A549 (cell line): Measurements from ENCODE around the gene TSEN54. TPM values are rescaled to one million over a fixed set of nuclear protein-coding genes. Genes with fewer than 3 reads are reported as not detected.

Experiments used
- ATAC-seq, 2 experiments: fragments of 200-7000 bp in 1 of 2; fragments of >200 bp in 1 of 2; cut with Nextera tagmentation in 1 of 2; cut with Tn5 transposase in 1 of 2; 3 replicates each; pipeline versions ENCODE4 v1.8.0 to v1.9.1; 2018 to 2020; ENCODE audit warnings: mild to moderate bottlenecking in 1 of 2, moderate library complexity in 1 of 2
- CTCF ChIA-PET: fragments of 300-600 bp; sonication (Branson Sonifier 250); formaldehyde crosslinking; extraction: SDS; loops from one replicate; lab custom pipeline; 2021; ENCODE audit warnings: antibody characterized with exemption, inconsistent platforms; lab: Yijun Ruan, JAX
- POLR2A ChIA-PET: fragments of 350-600 bp; formaldehyde crosslinking; extraction: SDS; loops from one replicate; lab custom pipeline; 2021; ENCODE audit warnings: antibody characterized with exemption, inconsistent platforms; lab: Yijun Ruan, JAX
- DNase-seq, 2 experiments: peaks; one replicate each; pipeline versions ENCODE4 v3.0.0 to v3.0.0-alpha.2; 2011 to 2016; ENCODE audit warnings: low read depth in 1 of 2, low spot score in 1 of 2
- FAIRE-seq: peaks from 2 replicates; lab custom pipeline; 2011; peaks lifted over from hg19 to GRCh38; lab: Jason Lieb, UNC
- H3K27ac ChIP-seq, 2 experiments: fragments of >200 bp; sonication (Bioruptor Twin); formaldehyde crosslinking; 3 replicates each; pipeline ENCODE4 v1.5.1; 2016 to 2017
- H3K4me1 ChIP-seq: fragments of >200 bp; sonication (Bioruptor Twin); formaldehyde crosslinking; 3 replicates; pipeline ENCODE4 v1.6.1; 2016
- H3K4me2 ChIP-seq: fragments of >200 bp; sonication (Bioruptor Twin); formaldehyde crosslinking; 3 replicates; pipeline ENCODE4 v1.6.1; 2016
- H3K4me3 ChIP-seq: fragments of >200 bp; sonication (Bioruptor Twin); formaldehyde crosslinking; 3 replicates; pipeline ENCODE4 v1.5.1; 2016
- H3K9me3 ChIP-seq: fragments of >200 bp; sonication (Bioruptor Twin); formaldehyde crosslinking; 3 replicates; pipeline ENCODE4 v1.6.1; 2016
- BCL3 ChIP-seq: fragments of >200 bp; sonication (Bioruptor Twin); formaldehyde crosslinking; IDR thresholded peaks from 3 replicates; pipeline ENCODE4 v1.6.1; 2016
- CBX8 ChIP-seq: fragments of 200-600 bp; sonication (generic); IDR thresholded peaks from 2 replicates; pipeline ENCODE4 v1.6.1; 2016
- CHD4 ChIP-seq: fragments of 200-600 bp; sonication (generic); IDR thresholded peaks from 2 replicates; pipeline ENCODE4 v1.6.1; 2016; ENCODE audit warnings: antibody characterized with exemption, mild to moderate bottlenecking, borderline replicate concordance
- E2F6 ChIP-seq: IDR thresholded peaks from 2 replicates; pipeline ENCODE4 v1.6.1; 2012; ENCODE audit warnings: low read depth, borderline replicate concordance
- EHMT2 ChIP-seq: fragments of 200-600 bp; sonication (generic); IDR thresholded peaks from 2 replicates; pipeline ENCODE4 v1.6.1; 2016; ENCODE audit warnings: antibody characterized with exemption, low read depth, mild to moderate bottlenecking, moderate library complexity
- EP300 ChIP-seq, 2 experiments: fragments of >200 bp; sonication (Bioruptor Twin); formaldehyde crosslinking; IDR thresholded peaks; 2 replicates in 1 of 2; 3 replicates in 1 of 2; pipeline ENCODE4 v1.6.1; 2016 to 2017
- GATA3 ChIP-seq: IDR thresholded peaks from 2 replicates; pipeline ENCODE4 v1.6.1; 2012; ENCODE audit warnings: borderline replicate concordance
- HES2 ChIP-seq: fragments of >200 bp; sonication (Bioruptor Twin); formaldehyde crosslinking; IDR thresholded peaks from 2 replicates; pipeline ENCODE4 v1.6.1; 2016
- HEYL ChIP-seq: fragments of 250-450 bp; sonication (Bioruptor Pico); IDR thresholded peaks from 2 replicates; pipeline ENCODE4 v1.8.0; 2021; ENCODE audit warnings: mild to moderate bottlenecking, moderate library complexity
- JUN ChIP-seq, 2 experiments: fragments of >200 bp; sonication (Bioruptor Twin); formaldehyde crosslinking; IDR thresholded peaks; 2 replicates in 1 of 2; 3 replicates in 1 of 2; pipeline ENCODE4 v1.6.1; 2016 to 2017
- KDM1A ChIP-seq: fragments of 200-600 bp; sonication (generic); IDR thresholded peaks from 2 replicates; pipeline ENCODE4 v1.6.1; 2016; ENCODE audit warnings: low read depth, mild to moderate bottlenecking
- MAFK ChIP-seq: fragments of 450-650 bp; IDR thresholded peaks from 2 replicates; pipeline ENCODE4 v1.6.1; 2014; ENCODE audit not compliant: partially characterized antibody
- MAZ ChIP-seq: fragments of 150-350 bp; IDR thresholded peaks from 2 replicates; pipeline ENCODE4 v1.6.1; 2014; ENCODE audit warnings: antibody characterized with exemption, low read depth, low read length, borderline replicate concordance
- MYC ChIP-seq: IDR thresholded peaks from 2 replicates; pipeline ENCODE4 v1.6.1; 2012; ENCODE audit warnings: mild to moderate bottlenecking, inconsistent platforms, low read length, improper control_type of control experiment, borderline replicate concordance
- PBX3 ChIP-seq: IDR thresholded peaks from 2 replicates; pipeline ENCODE4 v1.6.1; 2012
- POLR2A ChIP-seq: IDR thresholded peaks from 2 replicates; pipeline ENCODE4 v1.6.1; 2012; ENCODE audit warnings: mild to moderate bottlenecking, low read length
- REST ChIP-seq: fragments of 200-600 bp; sonication (generic); IDR thresholded peaks from 2 replicates; pipeline ENCODE4 v1.6.1; 2016; ENCODE audit warnings: antibody characterized with exemption, mild to moderate bottlenecking, moderate library complexity
- ZFP36 ChIP-seq: fragments of 450-650 bp; IDR thresholded peaks from 2 replicates; pipeline ENCODE4 v1.6.1; 2014; ENCODE audit warnings: borderline replicate concordance; ENCODE audit not compliant: partially characterized antibody
- ZSCAN20 ChIP-seq: fragments of 250-450 bp; sonication (Bioruptor Pico); IDR thresholded peaks from 2 replicates; pipeline ENCODE4 v1.8.0; 2022; ENCODE audit warnings: mild to moderate bottlenecking, moderate library complexity
- WGBS: methylation state at CpG from one replicate; pipeline ENCODE4 v1.1.6; 2017; ENCODE audit errors: missing lambda C conversion rate; 5-methylcytosine and 5-hydroxymethylcytosine counted together
- polyA minus RNA-seq: library from RNA; depleted of rRNA, polyadenylated mRNA; stranded (reverse); fragments of >200 nt; gene quantifications from 2 replicates; pipeline ENCODE4 v1.2.3, GENCODE V29; 2011; rRNA and poly(A)+ RNA removed
- polyA plus RNA-seq, 4 experiments: library from polyadenylated mRNA; depleted of rRNA in 3 of 4; stranded (reverse); fragments of >200 nt; fragmentation: RNase III in 1 of 4; extraction: RNeasy Plus Mini Kit Qiagen cat#74134 plus additional on column Dnase treatment in 1 of 4; gene quantifications; 2 replicates in 3 of 4; 3 replicates in 1 of 4; pipeline ENCODE4 v1.2.3, GENCODE V29; 2011 to 2017

TSEN54 gene
- polyA plus RNA-seq (2011; rRNA removed) = 24.8 and 42.5 TPM in 2 replicates
- polyA plus RNA-seq (2012; cell fraction: cytosol; rRNA removed) = 61.5 and 68.2 TPM in 2 replicates
- 94.8 and 106 TPM in 2 replicates for polyA plus RNA-seq (2012; cell fraction: nucleus; rRNA removed)
- 37.7 to 38.4 TPM (median 38.3 TPM) in 3 replicates for polyA plus RNA-seq (2017; fragmentation: RNase III; extraction: RNeasy Plus Mini Kit Qiagen cat#74134 plus additional on column Dnase treatment)
- 35.1 and 35.5 TPM in 2 replicates for polyA minus RNA-seq

GRCh38 chr17:75516255-75516618, at the start of gene TSEN54:
TSS of gene TSEN54 (plus strand) at chr17:75516528. CDS start at chr17:75516561, 33 bp downstream.
- ATAC-seq = peak; percentile 80 to 90
- H3K4me2 ChIP-seq = peak within 1 kb of the TSS; percentile 98
- TF ChIP-seq HEYL (CRISPR knock-in tag) (no peak), ZFP36 (no peak), GATA3 (no peak), JUN (IDR thresholded peaks at IDR 0.05) (peak in 1 of 2 experiments; percentile 82; a peak in 3 of 5 replicates), BCL3 (0 out of 3 replicates have a peak, but pooled peaks have one; percentile 38), HES2 (no peak), PBX3 (peak; percentile 86), REST (peak; percentile 84; the same call in 1 of the 2 replicates), MAZ (peak; percentile 84; the same call in 1 of the 2 replicates), KDM1A (0 out of 2 replicates have a peak, but pooled peaks have one; percentile 8), E2F6 (no peak; the same call in 1 of the 2 replicates), EHMT2 (0 out of 2 replicates have a peak, but pooled peaks have one; percentile 53), EP300 (IDR thresholded peaks at IDR 0.05) (no peak), ZSCAN20 (CRISPR knock-in tag) (0 out of 2 replicates have a peak, but pooled peaks have one; percentile 29), CHD4 (no peak), POLR2A (peak; percentile 69), MYC (0 out of 2 replicates have a peak, but pooled peaks have one; percentile 11), CBX8 (no peak), MAFK (no peak)
- TF ChIP-seq, all 56 proteins: peak for 10
- DNase-seq (peak; percentile 93 to 98), FAIRE-seq (no peak)
- H3K4me1 ChIP-seq = peaks cover 38% of the 10 kb centered on the region
- POLR2A ChIA-PET = interaction anchor here (0.6 to 1.7 kb wide), 10 partner anchors 9 to 264 kb away, joined by 3 to 19 read pairs (median 5); partner anchors contain the start of genes GRB2, LLGL2, MIF4GD and SLC25A19
- WGBS = 8% methylated on average over 4 of the region's 45 CpGs
- CTCF ChIA-PET = interaction anchor here (0.6 to 7.1 kb wide), 53 partner anchors 8 to 380 kb away, joined by 3 to 55 read pairs (median 5); partner anchors contain the start of genes GALK1, LLGL2, MIF4GD and SMIM5
- no peaks in the 10 kb centered on the region for H3K9me3 ChIP-seq
- peak within 1 kb of the TSS; percentile 91 to 98 for H3K27ac ChIP-seq
- peak within 1 kb of the TSS; percentile 89 for H3K4me3 ChIP-seq
